Measurements from ENCODE around the gene MAVS.
"Not testable (repeated sequence)": the region's sequence is repeated elsewhere in the genome, so short reads cannot be mapped to it uniquely, and the experiment has no call there.

MAVS gene

GRCh38 chr20:3825526-3825925 is 21.1 kb upstream of the MAVS start:
- H3K9me3 ChIP-seq (ENCODE audit: insufficient read depth, low read length) = no peaks in the 10 kb centered on the region
- H4K20me1 ChIP-seq (ENCODE audit: insufficient read depth, low read length) = no peaks in the 10 kb centered on the region
- H3K36me3 ChIP-seq (replicated peaks; ENCODE audit: low read depth, low read length) = peaks cover 22% of the 10 kb centered on the region
- peaks cover 7% of the 10 kb centered on the region for H3K79me2 ChIP-seq (ENCODE audit: low read length)
- H3K4me3 ChIP-seq (ENCODE audit: low read length) = no peak overlapping the region
- no peak overlapping the region for H2AFZ ChIP-seq (ENCODE audit: low read depth, low read length)
- TF ChIP-seq EZH2phosphoT487 (IDR thresholded peaks at IDR 0.05; ENCODE audit: low read depth) (no peak), CTCF (IDR thresholded peaks at IDR 0.05; ENCODE audit: low read depth, low read length) (no peak)
- peaks cover 6% of the 10 kb centered on the region for H3K4me1 ChIP-seq (ENCODE audit: low read length)
- no peak overlapping the region for H3K4me2 ChIP-seq (ENCODE audit: low read length)
- no peaks in the 10 kb centered on the region for H3K27me3 ChIP-seq (ENCODE audit: low read depth, low read length)
- no peak overlapping the region for H3K9ac ChIP-seq (ENCODE audit: low read length)
- no peak overlapping the region for H3K27ac ChIP-seq (ENCODE audit: low read length)

- Histone ChIP-seq H3K9me3 (ENCODE audit: insufficient read depth, low read length) (no peaks in the 10 kb centered on the region), H2AFZ (ENCODE audit: low read depth, low read length) (no peak overlapping the region), H3K9ac (ENCODE audit: low read length) (no peak overlapping the region), H3K4me1 (ENCODE audit: low read length) (peaks cover 2% of the 10 kb centered on the region), H3K4me3 (ENCODE audit: low read length) (no peak overlapping the region), H3K27me3 (ENCODE audit: low read depth, low read length) (no peaks in the 10 kb centered on the region), H3K79me2 (ENCODE audit: low read length) (peaks cover 2% of the 10 kb centered on the region), H3K36me3 (replicated peaks; ENCODE audit: low read depth, low read length) (peaks cover 22% of the 10 kb centered on the region), H3K4me2 (ENCODE audit: low read length) (no peak overlapping the region), H4K20me1 (ENCODE audit: insufficient read depth, low read length) (no peaks in the 10 kb centered on the region), H3K27ac (ENCODE audit: low read length) (no peak overlapping the region)
- no peak for TF ChIP-seq CTCF (IDR thresholded peaks at IDR 0.05; ENCODE audit: low read depth, low read length)
- TF ChIP-seq EZH2phosphoT487 (IDR thresholded peaks at IDR 0.05; ENCODE audit: low read depth) = no peak
Observed at GRCh38 chr20:3826420-3826819, 20.2 kb upstream of the MAVS start.

GRCh38 chr20:3828798-3829197 is 17.8 kb upstream of the MAVS start:
- H3K4me1 ChIP-seq (ENCODE audit: low read length) = no peaks in the 10 kb centered on the region
- no peaks in the 10 kb centered on the region for H4K20me1 ChIP-seq (ENCODE audit: insufficient read depth, low read length)
- H2AFZ ChIP-seq (ENCODE audit: low read depth, low read length) = no peak overlapping the region
- peaks cover 14% of the 10 kb centered on the region for H3K36me3 ChIP-seq (replicated peaks; ENCODE audit: low read depth, low read length)
- no peak overlapping the region for H3K4me3 ChIP-seq (ENCODE audit: low read length)
- H3K27me3 ChIP-seq (ENCODE audit: low read depth, low read length) = no peaks in the 10 kb centered on the region
- no peaks in the 10 kb centered on the region for H3K79me2 ChIP-seq (ENCODE audit: low read length)
- H3K9ac ChIP-seq (ENCODE audit: low read length) = no peak overlapping the region
- TF ChIP-seq EZH2phosphoT487 (IDR thresholded peaks at IDR 0.05; ENCODE audit: low read depth) (no peak), CTCF (IDR thresholded peaks at IDR 0.05; ENCODE audit: low read depth, low read length) (no peak)
- no peak overlapping the region for H3K4me2 ChIP-seq (ENCODE audit: low read length)
- H3K27ac ChIP-seq (ENCODE audit: low read length) = no peak overlapping the region
- no peaks in the 10 kb centered on the region for H3K9me3 ChIP-seq (ENCODE audit: insufficient read depth, low read length)

- not testable (repeated sequence) for H3K79me2 ChIP-seq (ENCODE audit: low read length); H2AFZ ChIP-seq (ENCODE audit: low read depth, low read length); H3K27me3 ChIP-seq (ENCODE audit: low read depth, low read length); H3K4me2 ChIP-seq (ENCODE audit: low read length); H3K4me1 ChIP-seq (ENCODE audit: low read length); H3K36me3 ChIP-seq (replicated peaks; ENCODE audit: low read depth, low read length); H3K27ac ChIP-seq (ENCODE audit: low read length); H4K20me1 ChIP-seq (ENCODE audit: insufficient read depth, low read length); H3K9ac ChIP-seq (ENCODE audit: low read length); H3K9me3 ChIP-seq (ENCODE audit: insufficient read depth, low read length); H3K4me3 ChIP-seq (ENCODE audit: low read length)
Observed at GRCh38 chr20:3829891-3830290, 16.7 kb upstream of the MAVS start.

GRCh38 chr20:3836132-3836531 is 10.5 kb upstream of the MAVS start:
- TF ChIP-seq CTCF (IDR thresholded peaks at IDR 0.05; ENCODE audit: low read depth, low read length) = no peak
- TF ChIP-seq EZH2phosphoT487 (IDR thresholded peaks at IDR 0.05; ENCODE audit: low read depth) = no peak
- Histone ChIP-seq H4K20me1 (ENCODE audit: insufficient read depth, low read length) (no peaks in the 10 kb centered on the region), H3K4me1 (ENCODE audit: low read length) (no peaks in the 10 kb centered on the region)

More at GRCh38 chr20:3836132-3836531, 10.5 kb upstream of the MAVS start:
- Histone ChIP-seq H3K27me3 (ENCODE audit: low read depth, low read length) (no peaks in the 10 kb centered on the region), H2AFZ (ENCODE audit: low read depth, low read length) (no peak overlapping the region), H3K4me3 (ENCODE audit: low read length) (no peak overlapping the region), H3K9me3 (ENCODE audit: insufficient read depth, low read length) (no peaks in the 10 kb centered on the region), H3K4me2 (ENCODE audit: low read length) (no peak overlapping the region), H3K36me3 (replicated peaks; ENCODE audit: low read depth, low read length) (peaks cover 3% of the 10 kb centered on the region), H3K9ac (ENCODE audit: low read length) (no peak overlapping the region), H3K79me2 (ENCODE audit: low read length) (no peaks in the 10 kb centered on the region), H3K27ac (ENCODE audit: low read length) (no peak overlapping the region)

All from OCI-LY3 (cell line).